Kidney tubule cell (primary cell): Measurements from ENCODE around the gene CLEC4F.

ENCODE experiments used
- DNase-seq: peaks from one replicate; pipeline ENCODE4 v3.0.0-alpha.2; 2018; ENCODE audit warnings: low spot score

Gene CLEC4F

GRCh38 chr2:70785137-70785911 lies 35.1 kb downstream of the CLEC4F start:
- peak; percentile 44 for DNase-seq

- DNase-seq, result no peak
Measured at GRCh38 chr2:70784320-70784719, 36.1 kb downstream of the CLEC4F start.

GRCh38 chr2:70779911-70780545 lies 40.4 kb downstream of the CLEC4F start:
- DNase-seq, result peak; percentile 24

- DNase-seq, result no peak
Measured at GRCh38 chr2:70779491-70779890, 40.9 kb downstream of the CLEC4F start.

GRCh38 chr2:70778676-70779075 lies 41.7 kb downstream of the CLEC4F start:
- DNase-seq, result no peak

GRCh38 chr2:70777450-70777849 lies 42.9 kb downstream of the CLEC4F start:
- no peak for DNase-seq

- no peak for DNase-seq
Measured at GRCh38 chr2:70776266-70776665, 44.1 kb downstream of the CLEC4F start.

- DNase-seq, result no peak
Measured at GRCh38 chr2:70775141-70775540, 45.3 kb downstream of the CLEC4F start.

- no peak for DNase-seq
Measured at GRCh38 chr2:70772486-70773155, 47.8 kb downstream of the CLEC4F start.

- no peak for DNase-seq
Measured at GRCh38 chr2:70771446-70771845, 49.0 kb downstream of the CLEC4F start.

- no peak for DNase-seq
Measured at GRCh38 chr2:70769450-70769849, 50.9 kb downstream of the CLEC4F start.

- no peak for DNase-seq
Measured at GRCh38 chr2:70768590-70769085, 51.8 kb downstream of the CLEC4F start.

GRCh38 chr2:70767699-70768589 lies 52.5 kb downstream of the CLEC4F start, which contains the start of gene ADD2:
ADD2 (minus strand) TSS chr2:70768200; CDS start chr2:70706408, 61,792 bp downstream.
- DNase-seq, result peak; percentile 45

GRCh38 chr2:70767079-70767698 lies 53.2 kb downstream of the CLEC4F start:
- no peak for DNase-seq

GRCh38 chr2:70766357-70767078 lies 53.9 kb downstream of the CLEC4F start:
- DNase-seq, result no peak

GRCh38 chr2:70765507-70765906 lies 54.9 kb downstream of the CLEC4F start:
- no peak for DNase-seq

GRCh38 chr2:70759446-70759845 lies 61.0 kb downstream of the CLEC4F start:
- DNase-seq, result no peak
